SU-DHL-6 (cell line): ENCODE results near the gene MFSD1.

Source experiments
- H2AFZ ChIP-seq: fragments of 200-600 bp; sonication (generic); 2 replicates; pipeline ENCODE4 v1.6.1; 2014; ENCODE audit warnings: low read depth, mild to moderate bottlenecking, moderate library complexity, mixed read lengths, antibody characterized with exemption, low read length; ENCODE audit not compliant: severe bottlenecking
- H3F3A ChIP-seq: fragments of 200-600 bp; shearing (Covaris generic); 2 replicates; pipeline ENCODE4 v1.6.0; 2016; ENCODE audit warnings: antibody characterized with exemption, mild to moderate bottlenecking; ENCODE audit not compliant: insufficient read depth
- H3K27ac ChIP-seq: fragments of 200-600 bp; sonication (generic); 2 replicates; pipeline ENCODE4 v1.5.1; 2016; ENCODE audit warnings: low read depth, mild to moderate bottlenecking, low read length, moderate library complexity, mixed read lengths
- H3K27me3 ChIP-seq: fragments of 200-600 bp; sonication (generic), shearing (Covaris generic); 2 replicates; pipeline ENCODE4 v1.6.0; 2014; ENCODE audit warnings: mild to moderate bottlenecking, low read length
- H3K36me3 ChIP-seq: fragments of 200-600 bp; sonication (generic); 2 replicates; pipeline ENCODE4 v1.6.1; 2014; ENCODE audit warnings: mild to moderate bottlenecking, low read length, mixed read lengths
- H3K4me2 ChIP-seq: fragments of 300-600, 200-600 bp; shearing (Covaris generic), sonication (generic); 2 replicates; pipeline ENCODE4 v1.6.0; 2014; ENCODE audit warnings: low read length, low read depth, mild to moderate bottlenecking; ENCODE audit not compliant: poor library complexity, severe bottlenecking
- H3K4me3 ChIP-seq: fragments of 200-600 bp; sonication (generic); 2 replicates; pipeline ENCODE4 v1.5.1; 2014; ENCODE audit warnings: antibody characterized with exemption, low read length, mild to moderate bottlenecking, mixed read lengths; ENCODE audit not compliant: insufficient read depth, poor library complexity, severe bottlenecking
- H3K79me2 ChIP-seq: fragments of 200-600 bp; sonication (generic); 2 replicates; pipeline ENCODE4 v1.6.1; 2014; ENCODE audit warnings: mild to moderate bottlenecking, low read length, moderate library complexity; ENCODE audit not compliant: insufficient read depth
- H3K9ac ChIP-seq: fragments of 200-600 bp; sonication (generic); 2 replicates; pipeline ENCODE4 v1.7.0; 2014; ENCODE audit warnings: mild to moderate bottlenecking, low read length
- H3K9me2 ChIP-seq: fragments of 200-600 bp; sonication (generic); replicated peaks from 2 replicates; pipeline ENCODE4 v1.6.1; 2014; ENCODE audit warnings: low read length; ENCODE audit not compliant: insufficient read depth
- H3K9me3 ChIP-seq: fragments of 200-600 bp; sonication (generic); 2 replicates; pipeline ENCODE4 v1.6.1; 2014; ENCODE audit warnings: low read length, mixed read lengths; ENCODE audit not compliant: insufficient read depth
- H4K20me1 ChIP-seq: fragments of 200-600 bp; sonication (generic); 2 replicates; pipeline ENCODE4 v1.6.1; 2014; ENCODE audit warnings: low read depth, mild to moderate bottlenecking, antibody characterized with exemption, low read length, moderate library complexity, mixed read lengths
- EZH2phosphoT487 ChIP-seq: fragments of 200-600 bp; sonication (generic), shearing (Covaris generic); conservative IDR thresholded peaks from 2 replicates; pipeline ENCODE4 v1.6.1; 2018; ENCODE audit warnings: mild to moderate bottlenecking, antibody characterized with exemption, low read length, moderate library complexity, mixed read lengths
- TF ChIP-seq, protein P1 (sequence below): fragments of 200-600 bp; sonication (generic); IDR thresholded peaks from one replicate; pipeline ENCODE4 v1.5.1; 2017; ENCODE audit warnings: antibody characterized with exemption, mild to moderate bottlenecking, low read length, moderate library complexity; ENCODE audit not compliant: insufficient read depth, poor library complexity, severe bottlenecking

MFSD1 gene

GRCh38 chr3:158773166-158773565, 28.7 kb upstream of the MFSD1 start:
- Histone ChIP-seq H2AFZ (no peak overlapping the region), H3K9me3 (no peaks in the 10 kb centered on the region), H3K27me3 (no peaks in the 10 kb centered on the region), H3K27ac (no peak overlapping the region), H4K20me1 (no peaks in the 10 kb centered on the region), H3K9me2 (no peaks in the 10 kb centered on the region), H3K9ac (no peak overlapping the region), H3K36me3 (no peaks in the 10 kb centered on the region), H3F3A (no peaks in the 10 kb centered on the region), H3K79me2 (no peaks in the 10 kb centered on the region), H3K4me3 (no peak overlapping the region), H3K4me2 (no peak overlapping the region)
- TF ChIP-seq, protein P1, sequence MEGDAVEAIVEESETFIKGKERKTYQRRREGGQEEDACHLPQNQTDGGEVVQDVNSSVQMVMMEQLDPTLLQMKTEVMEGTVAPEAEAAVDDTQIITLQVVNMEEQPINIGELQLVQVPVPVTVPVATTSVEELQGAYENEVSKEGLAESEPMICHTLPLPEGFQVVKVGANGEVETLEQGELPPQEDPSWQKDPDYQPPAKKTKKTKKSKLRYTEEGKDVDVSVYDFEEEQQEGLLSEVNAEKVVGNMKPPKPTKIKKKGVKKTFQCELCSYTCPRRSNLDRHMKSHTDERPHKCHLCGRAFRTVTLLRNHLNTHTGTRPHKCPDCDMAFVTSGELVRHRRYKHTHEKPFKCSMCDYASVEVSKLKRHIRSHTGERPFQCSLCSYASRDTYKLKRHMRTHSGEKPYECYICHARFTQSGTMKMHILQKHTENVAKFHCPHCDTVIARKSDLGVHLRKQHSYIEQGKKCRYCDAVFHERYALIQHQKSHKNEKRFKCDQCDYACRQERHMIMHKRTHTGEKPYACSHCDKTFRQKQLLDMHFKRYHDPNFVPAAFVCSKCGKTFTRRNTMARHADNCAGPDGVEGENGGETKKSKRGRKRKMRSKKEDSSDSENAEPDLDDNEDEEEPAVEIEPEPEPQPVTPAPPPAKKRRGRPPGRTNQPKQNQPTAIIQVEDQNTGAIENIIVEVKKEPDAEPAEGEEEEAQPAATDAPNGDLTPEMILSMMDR, result no peak
- TF ChIP-seq EZH2phosphoT487, result no peak

GRCh38 chr3:158773845-158774830, 27.7 kb upstream of the MFSD1 start:
- Histone ChIP-seq H4K20me1 (no peaks in the 10 kb centered on the region), H3K4me2 (no peak overlapping the region)

GRCh38 chr3:158774965-158775364, 26.9 kb upstream of the MFSD1 start:
- Histone ChIP-seq H3K9me3 (no peaks in the 10 kb centered on the region), H3F3A (no peaks in the 10 kb centered on the region), H3K4me2 (no peak overlapping the region), H3K27ac (no peak overlapping the region), H2AFZ (no peak overlapping the region), H3K79me2 (no peaks in the 10 kb centered on the region), H4K20me1 (no peaks in the 10 kb centered on the region), H3K4me3 (no peak overlapping the region), H3K27me3 (no peaks in the 10 kb centered on the region), H3K36me3 (no peaks in the 10 kb centered on the region), H3K9ac (no peak overlapping the region), H3K9me2 (no peaks in the 10 kb centered on the region)
- TF ChIP-seq, protein P1, result no peak
- TF ChIP-seq EZH2phosphoT487, result no peak

More at GRCh38 chr3:158773845-158774830, 27.7 kb upstream of the MFSD1 start:
- no peaks in the 10 kb centered on the region for H3K36me3 ChIP-seq
- H3K27me3 ChIP-seq, result no peaks in the 10 kb centered on the region
- H3K27ac ChIP-seq, result no peak overlapping the region
- H3F3A ChIP-seq, result no peaks in the 10 kb centered on the region
- H3K4me3 ChIP-seq, result no peak overlapping the region
- H3K9ac ChIP-seq, result no peak overlapping the region
- no peak for TF ChIP-seq EZH2phosphoT487
- TF ChIP-seq, protein P1, result no peak
- H3K9me2 ChIP-seq, result no peaks in the 10 kb centered on the region
- no peak overlapping the region for H2AFZ ChIP-seq
- H3K79me2 ChIP-seq, result no peaks in the 10 kb centered on the region
- no peaks in the 10 kb centered on the region for H3K9me3 ChIP-seq
